Measurements from ENCODE around the gene DPY19L1. TPM values are rescaled to one million over a fixed set of nuclear protein-coding genes. Genes with fewer than 3 reads are reported as not detected.
"Not testable (repeated sequence)": the region's sequence is repeated elsewhere in the genome, so short reads cannot be mapped to it uniquely, and the experiment has no call there.

Gene DPY19L1
- 1 to 10 TPM; 3.8 to 7.3 (median 5.0) TPM for total RNA-seq

- 0% methylated on average over 18 of the region's 48 CpGs; no CpG with 5 or more reads in 1 of the 2 donors for WGBS, 2 donors
Measured at GRCh38 chr7:35037211-35037525, at the start of gene DPY19L1. Gene DPY19L1, minus strand, starts transcription at chr7:35037485. Its CDS starts 91 bp downstream, at chr7:35037394.

DNA sequence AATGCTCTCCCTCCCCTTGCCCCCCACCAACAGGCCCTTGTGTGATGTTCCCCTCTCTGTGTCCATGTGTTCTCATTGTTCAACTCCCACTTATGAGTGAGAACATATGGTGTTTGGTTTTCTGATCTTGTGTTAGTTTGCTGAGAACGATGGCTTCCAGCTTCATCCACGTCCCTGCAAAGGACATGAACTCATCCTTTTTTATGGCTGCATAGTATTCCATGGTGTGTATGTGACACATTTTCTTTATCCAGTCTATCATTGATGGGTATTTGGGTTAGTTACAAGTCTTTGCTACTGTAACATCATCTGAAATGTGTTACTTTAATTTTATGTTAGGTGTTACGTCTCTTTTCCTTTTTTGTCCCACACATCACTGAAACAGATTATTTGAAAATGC lies 42.2 kb upstream of the DPY19L1 start:
- DNase-seq (ENCODE audit: low spot score in 2 of 2); H3K4me3 ChIP-seq (ENCODE audit: low read depth, poor library complexity, severe bottlenecking); intact Hi-C loops (cut with DNase I; ENCODE audit: low total_unique reads): not testable (repeated sequence)
- 84 to 91% methylated on average over 3 of the region's 3 CpGs for WGBS, 2 donors

More at GRCh38 chr7:35037211-35037525, at the start of gene DPY19L1:
- H3K4me3 ChIP-seq (ENCODE audit: low read depth, poor library complexity, severe bottlenecking), result peak within 1 kb of the TSS; percentile 85
- DNase-seq (ENCODE audit: low spot score in 2 of 2), result no peak
- TF ChIP-seq POLR2A (IDR thresholded peaks at IDR 0.05) (no peak), CTCF (IDR thresholded peaks at IDR 0.05) (no peak)
- intact Hi-C loops (cut with DNase I; ENCODE audit: low total_unique reads), result no loop called here

GRCh38 chr7:35074008-35074407 lies 36.7 kb upstream of the DPY19L1 start:
- H3K4me3 ChIP-seq (ENCODE audit: low read depth, poor library complexity, severe bottlenecking); intact Hi-C loops (cut with DNase I; ENCODE audit: low total_unique reads); DNase-seq (ENCODE audit: low spot score in 2 of 2): not testable (repeated sequence)
- 72 to 77% methylated on average over 5 of the region's 5 CpGs for WGBS, 2 donors

- H3K4me3 ChIP-seq (ENCODE audit: low read depth, poor library complexity, severe bottlenecking); intact Hi-C loops (cut with DNase I; ENCODE audit: low total_unique reads); DNase-seq (ENCODE audit: low spot score in 2 of 2): not testable (repeated sequence)
- 31 to 32% methylated on average over 14 of the region's 14 CpGs for WGBS, 2 donors
Measured at GRCh38 chr7:35072950-35073827, 35.9 kb upstream of the DPY19L1 start.

- intact Hi-C loops (cut with DNase I; ENCODE audit: low total_unique reads); H3K4me3 ChIP-seq (ENCODE audit: low read depth, poor library complexity, severe bottlenecking); DNase-seq (ENCODE audit: low spot score in 2 of 2): not testable (repeated sequence)
- 75 to 86% methylated on average over 1 of the region's 1 CpG for WGBS, 2 donors
Measured at GRCh38 chr7:35069084-35069483, 31.8 kb upstream of the DPY19L1 start.

DNA sequence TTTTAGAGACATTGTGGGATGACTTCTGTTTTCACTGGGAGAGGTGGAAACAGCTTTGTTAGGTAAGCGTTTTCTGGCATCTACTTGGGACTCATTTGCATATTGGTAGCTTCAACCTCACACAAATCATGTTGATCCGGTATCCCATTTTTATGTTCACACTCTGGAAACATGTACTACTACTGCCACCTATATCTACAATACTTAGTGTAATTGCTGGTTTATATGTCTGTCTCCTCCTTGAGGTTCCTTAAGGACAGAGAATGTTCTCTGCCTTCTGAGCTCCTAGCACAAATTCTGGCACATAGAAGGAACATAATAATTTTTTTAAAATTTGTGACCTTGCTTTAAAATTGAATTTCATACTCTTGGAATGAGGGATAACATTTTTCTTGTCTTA lies 28.1 kb upstream of the DPY19L1 start:
- DNase-seq (ENCODE audit: low spot score in 2 of 2); H3K4me3 ChIP-seq (ENCODE audit: low read depth, poor library complexity, severe bottlenecking); intact Hi-C loops (cut with DNase I; ENCODE audit: low total_unique reads): not testable (repeated sequence)
- WGBS, 2 donors, result 32 to 35% methylated on average over 2 of the region's 2 CpGs

- H3K4me3 ChIP-seq (ENCODE audit: low read depth, poor library complexity, severe bottlenecking); intact Hi-C loops (cut with DNase I; ENCODE audit: low total_unique reads); DNase-seq (ENCODE audit: low spot score in 2 of 2): not testable (repeated sequence)
- WGBS, 2 donors, result 94 to 100% methylated on average over 2 to 3 of the region's 3 CpGs
Measured at GRCh38 chr7:35058571-35058970, 21.3 kb upstream of the DPY19L1 start.

- DNase-seq (ENCODE audit: low spot score in 2 of 2); intact Hi-C loops (cut with DNase I; ENCODE audit: low total_unique reads); H3K4me3 ChIP-seq (ENCODE audit: low read depth, poor library complexity, severe bottlenecking): not testable (repeated sequence)
- WGBS, 2 donors, result 85 to 90% methylated on average over 10 to 11 of the region's 11 CpGs
Measured at GRCh38 chr7:35057505-35058451, 20.5 kb upstream of the DPY19L1 start.

- DNase-seq (ENCODE audit: low spot score in 2 of 2); intact Hi-C loops (cut with DNase I; ENCODE audit: low total_unique reads); H3K4me3 ChIP-seq (ENCODE audit: low read depth, poor library complexity, severe bottlenecking): not testable (repeated sequence)
- WGBS, 2 donors, result 78 to 81% methylated on average over 2 of the region's 2 CpGs
Measured at GRCh38 chr7:35055733-35056132, 18.4 kb upstream of the DPY19L1 start.

DNA sequence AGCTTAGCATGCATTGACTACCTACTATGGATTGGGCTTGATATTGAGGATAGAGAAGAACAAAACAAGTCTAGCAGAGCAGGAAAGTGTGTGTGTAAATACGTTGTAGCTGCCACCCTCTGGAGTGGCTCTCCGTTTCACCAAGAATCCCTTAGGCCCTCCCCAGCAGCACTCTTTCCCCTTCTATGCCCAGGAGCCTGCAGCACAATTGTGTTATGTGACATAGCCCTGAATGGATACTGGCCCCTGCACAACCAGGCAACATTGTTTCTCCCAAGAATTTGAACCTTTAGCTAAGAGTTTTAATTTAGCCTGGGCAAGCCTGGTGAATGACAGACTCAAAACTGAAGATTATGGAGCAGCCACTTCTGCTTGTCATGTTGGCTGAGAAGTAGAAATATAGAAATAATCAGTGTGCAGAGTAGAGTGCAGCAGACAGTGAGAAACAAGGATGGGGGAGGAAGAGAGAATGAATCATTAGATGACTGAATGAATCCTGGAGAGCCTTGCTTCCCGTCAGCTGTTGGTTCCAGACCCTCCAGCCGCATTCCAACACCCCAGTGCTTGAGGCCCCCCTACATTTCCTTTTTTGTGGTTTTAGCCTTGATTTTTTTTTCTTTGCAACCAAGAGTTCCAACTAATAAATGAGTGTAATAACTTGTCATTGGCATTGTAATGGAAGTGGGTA lies 16.3 kb upstream of the DPY19L1 start:
- intact Hi-C loops (cut with DNase I; ENCODE audit: low total_unique reads); H3K4me3 ChIP-seq (ENCODE audit: low read depth, poor library complexity, severe bottlenecking); DNase-seq (ENCODE audit: low spot score in 2 of 2): not testable (repeated sequence)
- WGBS, 2 donors, result 66 to 67% methylated on average over 4 of the region's 4 CpGs

DNA sequence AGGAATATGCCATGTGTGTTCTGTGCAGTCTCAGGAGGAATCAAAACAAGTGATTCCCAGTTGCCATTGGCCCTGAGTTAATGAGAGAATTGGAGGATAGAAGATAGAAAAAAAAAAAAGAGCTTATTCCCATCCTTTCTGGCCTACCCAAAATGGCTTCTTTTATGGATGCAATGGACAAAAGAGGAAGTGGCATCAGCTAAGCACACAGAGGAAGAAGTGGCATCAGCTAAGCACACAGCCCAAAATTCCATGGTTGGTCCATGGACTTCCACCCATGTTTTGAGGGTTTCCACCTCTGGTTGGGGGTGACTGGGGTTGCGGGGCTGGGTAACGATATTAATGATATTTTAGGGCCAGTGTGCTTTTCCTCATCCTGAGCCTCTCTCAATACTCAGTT lies 11.1 kb upstream of the DPY19L1 start:
- DNase-seq (ENCODE audit: low spot score in 2 of 2); intact Hi-C loops (cut with DNase I; ENCODE audit: low total_unique reads); H3K4me3 ChIP-seq (ENCODE audit: low read depth, poor library complexity, severe bottlenecking): not testable (repeated sequence)
- 95 to 98% methylated on average over 2 of the region's 2 CpGs for WGBS, 2 donors

DNA sequence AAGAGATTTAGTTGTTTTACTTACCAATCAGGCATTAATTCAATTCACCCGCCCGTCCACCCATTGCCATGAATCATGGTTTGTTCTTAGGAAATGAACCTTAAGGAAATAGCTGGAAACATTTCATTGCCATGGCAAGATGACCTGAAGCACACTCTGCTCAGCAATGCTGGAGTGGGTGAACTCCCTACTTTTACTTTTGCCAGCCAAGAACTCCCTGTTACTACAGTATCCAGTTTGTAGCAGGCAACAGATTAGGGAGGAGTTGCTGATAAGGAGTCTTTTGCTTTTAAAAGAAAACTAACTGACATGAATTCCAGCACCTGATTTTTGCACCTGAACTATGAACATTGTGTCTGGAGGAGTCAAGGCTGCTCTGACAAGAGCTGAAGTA lies 10.6 kb upstream of the DPY19L1 start:
- 45 to 52% methylated on average over 2 of the region's 2 CpGs for whole genome bisulfite sequencing, 2 donors
- H3K4me3 ChIP-seq (ENCODE audit: low read depth, poor library complexity, severe bottlenecking); intact Hi-C loops (cut with DNase I; ENCODE audit: low total_unique reads); DNase-seq (ENCODE audit: low spot score in 2 of 2): not testable (repeated sequence)

- intact Hi-C loops (cut with DNase I; ENCODE audit: low total_unique reads); H3K4me3 ChIP-seq (ENCODE audit: low read depth, poor library complexity, severe bottlenecking); DNase-seq (ENCODE audit: low spot score in 2 of 2): not testable (repeated sequence)
- WGBS, 2 donors, result 51 to 62% methylated on average over 3 of the region's 3 CpGs
Measured at GRCh38 chr7:35047263-35047911, 10.1 kb upstream of the DPY19L1 start.
